NCI-H446 treated with DMSO at 0.1 percent for 48 hours (cell line): ENCODE data around the gene RFC1.
"Not testable (repeated sequence)": the region's sequence is repeated elsewhere in the genome, so short reads cannot be mapped to it uniquely, and the experiment has no call there.

Source experiments
- DNase-seq: peaks from one replicate; lab custom pipeline; 2025; lab: John Stamatoyannopoulos, UW

Gene RFC1

DNA sequence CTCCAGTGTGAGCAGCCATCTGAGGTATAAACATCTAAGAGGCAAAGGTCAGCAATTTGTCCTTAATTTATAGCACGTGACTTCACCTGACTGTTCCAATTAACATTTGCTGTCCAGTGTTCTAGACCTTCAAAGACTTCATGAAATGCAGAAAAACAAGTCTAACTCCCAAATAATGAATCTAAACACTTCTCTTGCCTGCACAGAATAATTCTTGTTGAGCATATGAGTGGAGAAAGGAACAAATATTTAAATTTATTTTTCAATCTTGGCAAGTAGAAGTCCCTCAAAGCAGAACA, 12.0 kb downstream of the RFC1 start:
- DNase-seq, result no peak

DNA sequence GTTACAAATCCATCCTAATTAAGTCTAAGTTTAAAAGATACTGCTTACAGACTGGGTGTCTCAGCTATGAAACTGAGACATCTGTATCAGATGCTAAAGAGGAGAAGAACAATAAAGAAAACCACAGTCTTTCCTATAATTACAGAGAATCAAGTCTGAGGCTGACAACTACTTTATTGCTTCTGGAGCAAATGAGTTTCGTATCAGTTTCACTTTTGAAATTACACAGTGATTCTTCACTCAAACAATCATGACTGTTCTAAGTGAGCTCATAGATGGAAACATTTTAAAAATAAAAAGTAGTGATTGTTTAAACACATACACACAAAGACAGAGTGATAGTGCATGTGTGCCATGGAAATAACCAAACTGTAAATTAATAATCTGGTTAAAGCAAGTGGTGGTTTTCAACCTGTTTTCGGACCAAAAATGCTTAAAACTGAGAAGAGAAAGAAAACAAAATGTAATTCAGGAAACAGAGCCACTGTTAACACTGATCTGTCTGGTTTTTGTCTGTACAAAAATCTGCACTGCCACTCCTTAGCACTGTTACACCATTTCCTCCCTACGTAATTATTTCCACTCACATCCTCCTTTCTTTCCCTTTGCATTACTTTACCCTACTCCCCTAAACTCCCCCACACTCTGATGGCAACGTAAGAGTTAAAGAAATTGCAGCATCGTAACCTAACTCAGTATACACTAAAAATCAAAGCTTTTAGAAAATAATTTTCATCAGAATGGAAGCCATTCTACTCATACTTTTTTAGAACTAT, 12.5 kb downstream of the RFC1 start:
- DNase-seq, result no peak

DNA sequence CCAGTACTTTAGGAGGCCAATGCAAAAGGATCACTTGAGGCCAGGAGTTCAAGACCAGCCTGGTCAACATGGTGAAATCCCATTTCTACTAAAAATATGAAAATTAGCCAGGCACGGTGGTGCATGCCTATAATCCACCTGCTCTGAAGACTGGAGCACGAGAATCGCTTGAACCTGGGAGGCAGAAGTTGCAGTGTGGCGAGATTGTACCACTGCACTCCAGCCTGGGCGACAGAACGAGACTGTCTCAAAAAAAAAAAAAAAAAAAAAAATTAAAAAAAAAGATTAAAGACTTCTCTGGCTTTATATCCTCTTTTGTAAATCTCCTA, 13.0 kb downstream of the RFC1 start:
- DNase-seq, result not testable (repeated sequence)

DNA sequence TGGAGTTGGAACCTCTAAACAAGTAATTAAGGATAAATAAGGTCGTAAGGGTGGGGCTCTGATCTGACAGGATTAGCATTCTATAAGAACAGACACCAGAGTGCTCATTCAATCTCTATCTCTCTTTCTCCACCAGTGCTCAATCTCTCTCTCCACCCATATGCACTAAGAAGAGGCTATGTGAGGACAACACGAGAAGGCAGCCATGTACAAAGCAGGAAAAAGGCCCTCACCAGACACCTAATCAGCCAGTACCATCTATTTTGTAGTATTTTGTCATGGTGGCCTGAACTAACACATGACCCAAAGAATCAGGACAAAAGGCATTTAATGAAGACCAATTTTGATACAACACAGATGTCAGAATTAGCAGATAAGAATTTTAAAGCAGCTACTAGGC, 16.8 kb downstream of the RFC1 start:
- no peak for DNase-seq

DNA sequence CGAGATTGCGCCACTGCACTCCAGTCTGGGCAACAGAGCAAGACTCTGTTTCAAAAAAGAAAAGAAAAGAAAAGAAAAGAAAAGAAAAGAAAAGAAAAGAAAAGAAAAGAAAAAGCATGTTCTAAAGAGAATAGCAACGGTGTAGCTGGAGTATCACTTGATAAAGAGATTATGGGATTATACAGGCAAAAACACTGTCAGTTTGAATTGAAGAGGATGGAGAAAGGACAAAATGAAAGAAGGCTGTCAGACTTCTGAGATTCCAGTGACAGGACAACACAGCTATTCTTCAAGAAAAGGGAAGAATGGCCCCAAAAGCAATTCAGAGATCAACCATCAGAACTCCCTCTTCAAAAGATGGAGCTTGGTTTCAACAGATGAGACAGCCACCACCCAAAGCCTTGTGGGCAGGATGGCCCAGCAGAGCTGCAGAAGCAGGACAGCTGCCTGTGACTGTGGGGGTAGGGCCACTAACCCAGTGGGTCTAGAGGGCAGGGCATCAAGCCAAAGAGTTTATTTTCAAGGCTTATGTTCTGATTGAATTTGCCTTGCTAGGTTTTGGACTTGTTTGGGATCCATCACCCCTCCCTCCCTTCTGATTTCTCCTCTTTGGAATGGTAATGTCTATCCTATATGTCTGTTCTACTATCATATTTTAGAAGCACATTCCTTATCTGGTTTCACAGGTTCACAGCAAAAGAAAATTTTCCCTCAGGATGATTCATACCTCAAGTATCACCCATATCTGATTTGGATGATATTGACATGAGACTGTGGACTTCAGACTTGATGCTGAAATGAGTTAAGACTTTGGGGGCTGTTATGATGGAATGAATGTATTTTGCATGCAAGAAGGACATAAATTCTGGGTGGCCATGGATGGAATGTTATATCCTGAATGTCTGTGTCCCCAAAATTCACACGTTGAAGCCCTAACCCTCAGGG, 17.5 kb downstream of the RFC1 start:
- DNase-seq, result no peak

DNA sequence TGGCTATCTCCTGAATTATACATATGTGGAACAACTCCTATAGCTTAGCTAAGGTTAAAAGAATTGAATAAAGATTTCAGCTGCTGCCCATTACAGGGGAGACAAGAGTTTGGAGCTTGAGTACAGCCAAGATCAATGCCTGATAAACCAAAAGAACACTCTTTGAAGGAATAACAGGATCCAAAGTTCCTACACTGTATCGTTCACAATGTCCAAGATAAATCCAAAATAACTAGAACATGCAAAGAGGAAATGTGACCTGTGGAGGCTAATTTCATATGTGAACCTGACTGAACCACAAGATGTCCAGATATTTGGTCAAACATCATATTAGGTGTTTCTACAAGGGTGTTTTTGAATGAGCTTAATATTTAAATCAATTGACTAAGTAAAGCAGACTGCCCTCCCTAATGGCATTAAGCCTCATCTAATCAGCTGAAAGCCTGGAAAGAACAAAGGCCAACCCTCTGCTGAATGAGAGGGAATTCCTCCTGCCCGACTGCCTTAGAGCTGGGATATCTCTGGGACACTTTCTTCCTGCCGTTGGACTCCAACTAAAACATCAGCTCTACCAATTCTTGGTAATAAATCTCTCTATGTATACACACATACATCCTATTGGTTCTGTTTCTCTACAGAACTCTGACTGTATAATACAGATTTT, 19.2 kb downstream of the RFC1 start:
- DNase-seq, result no peak

DNA sequence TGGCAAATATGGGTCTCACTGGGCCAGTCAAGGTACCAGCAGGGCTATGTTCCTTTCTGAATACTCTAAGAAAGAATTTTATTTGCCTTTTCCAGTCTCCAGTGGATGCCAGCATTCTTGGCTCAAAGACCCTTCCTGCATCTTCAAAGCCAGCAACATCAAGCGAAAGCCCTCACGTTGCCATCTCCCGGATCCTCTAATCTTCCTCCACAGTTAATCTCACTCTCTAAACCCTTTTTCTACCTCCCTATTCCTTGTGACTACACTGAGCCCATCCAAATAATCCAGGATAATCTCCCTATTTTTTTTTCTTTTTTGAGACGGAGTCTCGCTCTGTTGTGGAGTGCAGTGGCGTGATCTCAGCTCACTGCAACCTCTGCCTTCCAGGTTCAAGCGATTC, 23.4 kb downstream of the RFC1 start:
- no peak for DNase-seq

DNA sequence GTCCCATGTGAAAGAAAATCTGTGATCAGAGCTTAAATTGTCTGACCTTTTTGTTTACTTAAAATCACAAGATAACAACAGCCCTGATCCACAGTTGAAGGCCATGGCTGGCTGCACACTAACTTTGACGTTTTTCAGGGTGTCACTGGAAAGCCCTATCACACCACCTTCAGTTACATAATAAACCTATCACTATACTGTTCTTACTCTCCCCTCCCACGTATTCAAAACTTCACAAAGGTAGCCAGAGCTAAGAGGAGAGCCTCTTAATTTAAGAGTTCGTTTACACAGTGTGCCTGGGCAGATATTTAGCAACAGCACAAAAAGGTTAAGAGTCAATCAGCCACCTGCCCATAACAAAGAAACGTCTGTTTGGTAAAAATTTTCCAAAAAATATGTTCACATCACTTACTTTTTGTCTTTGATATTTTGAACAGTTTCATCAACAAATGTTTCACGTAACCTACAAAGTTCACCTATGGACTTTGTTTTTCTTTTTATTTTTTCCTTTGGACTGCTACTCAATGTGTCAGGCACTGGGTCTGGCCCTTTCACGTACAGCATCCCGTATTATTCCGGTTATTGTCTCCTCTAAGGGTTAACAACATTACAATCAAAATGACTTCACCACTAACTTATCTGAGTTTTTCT, 25.0 kb downstream of the RFC1 start:
- no peak for DNase-seq

DNA sequence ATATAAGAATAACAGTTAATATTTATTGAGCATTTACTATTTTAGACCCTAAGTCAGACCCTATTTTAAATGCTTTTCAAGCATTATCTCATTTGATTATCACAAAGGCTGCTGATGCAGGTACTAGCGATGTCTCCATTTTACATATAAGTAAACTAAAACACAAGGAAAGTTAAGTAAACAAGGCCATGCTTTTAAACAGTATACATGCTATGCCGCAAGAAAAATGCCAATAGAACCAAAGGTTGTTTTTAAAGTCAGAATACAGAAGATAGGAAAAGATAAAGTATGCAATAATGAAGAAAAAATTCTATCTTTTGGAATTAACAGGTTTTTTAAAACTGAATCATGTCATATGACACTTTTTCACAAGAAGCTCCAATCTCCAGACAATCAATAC, 26.2 kb downstream of the RFC1 start:
- no peak for DNase-seq

DNA sequence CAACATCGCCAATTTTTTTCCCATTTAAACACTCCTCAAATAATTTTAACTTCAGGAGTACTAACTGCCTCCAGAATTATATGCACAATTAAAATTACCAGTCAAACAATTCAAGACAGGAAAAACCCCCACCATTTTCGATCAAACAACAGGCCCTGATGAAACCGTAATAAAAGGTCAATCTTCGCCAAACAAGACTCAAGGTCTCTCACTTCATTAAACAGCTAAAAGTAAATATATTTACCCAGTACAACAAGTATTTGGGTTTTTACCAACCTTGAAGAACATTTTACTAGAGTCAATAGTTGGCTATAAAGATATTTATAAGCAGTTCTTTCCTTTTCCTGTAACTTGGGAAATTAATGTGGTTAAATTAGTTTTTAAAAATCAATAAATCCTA, 28.3 kb downstream of the RFC1 start:
- no peak for DNase-seq

DNA sequence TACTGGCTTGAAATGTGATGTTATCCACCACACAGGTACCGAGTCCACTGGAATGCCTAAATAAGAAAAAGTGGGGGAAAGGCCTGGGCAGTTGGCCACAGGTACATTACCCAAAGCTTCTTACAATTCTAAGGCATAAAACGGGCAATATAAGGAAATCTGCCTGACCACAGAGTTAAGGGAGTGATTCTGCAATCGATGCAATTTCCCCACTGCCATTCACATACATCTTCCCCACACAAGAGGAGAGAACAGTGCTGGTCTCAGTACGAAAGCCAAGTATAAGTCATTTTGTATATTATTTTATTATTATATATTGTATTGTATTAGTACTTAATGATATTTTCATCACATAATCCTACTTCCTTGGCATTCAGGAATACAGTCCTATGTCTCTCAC, 30.6 kb downstream of the RFC1 start:
- no peak for DNase-seq

DNA sequence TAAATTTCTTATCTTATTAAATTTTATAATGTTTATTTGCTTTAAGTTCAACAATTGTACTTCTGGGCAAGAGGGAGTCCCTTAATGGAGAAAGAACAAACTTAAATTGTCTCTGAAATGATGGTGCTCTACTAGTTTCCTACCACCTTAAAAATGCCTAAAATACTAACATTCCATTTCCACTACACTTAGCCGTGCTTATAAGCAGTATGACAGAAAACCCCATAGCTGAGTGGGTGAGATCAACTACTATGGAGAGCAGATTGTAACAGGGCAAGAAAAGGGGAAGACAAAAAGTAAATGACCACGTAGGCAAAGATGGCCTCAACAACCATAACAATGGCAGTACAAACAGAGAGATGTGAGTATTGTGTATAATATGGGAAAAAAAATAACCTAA, 35.0 kb downstream of the RFC1 start:
- DNase-seq, result no peak

DNA sequence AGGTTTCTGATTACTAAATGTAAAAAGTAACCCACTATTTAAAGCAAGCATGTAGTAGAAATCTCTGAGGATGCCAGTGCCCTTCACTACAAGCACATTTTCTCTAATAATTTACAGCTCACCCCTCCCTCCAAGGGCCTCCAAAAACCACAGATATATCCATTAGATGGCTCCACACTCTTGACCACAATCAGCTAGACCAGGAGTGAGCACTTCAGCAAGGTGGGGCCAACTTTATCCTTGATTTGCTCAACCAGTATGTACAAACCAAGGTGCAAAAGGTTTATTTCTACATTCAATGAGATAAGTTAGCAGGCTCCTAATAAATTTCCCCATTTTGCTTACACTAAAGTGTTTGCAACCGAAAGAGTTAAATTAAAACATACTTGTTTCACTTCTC, 35.8 kb downstream of the RFC1 start:
- DNase-seq, result no peak

DNA sequence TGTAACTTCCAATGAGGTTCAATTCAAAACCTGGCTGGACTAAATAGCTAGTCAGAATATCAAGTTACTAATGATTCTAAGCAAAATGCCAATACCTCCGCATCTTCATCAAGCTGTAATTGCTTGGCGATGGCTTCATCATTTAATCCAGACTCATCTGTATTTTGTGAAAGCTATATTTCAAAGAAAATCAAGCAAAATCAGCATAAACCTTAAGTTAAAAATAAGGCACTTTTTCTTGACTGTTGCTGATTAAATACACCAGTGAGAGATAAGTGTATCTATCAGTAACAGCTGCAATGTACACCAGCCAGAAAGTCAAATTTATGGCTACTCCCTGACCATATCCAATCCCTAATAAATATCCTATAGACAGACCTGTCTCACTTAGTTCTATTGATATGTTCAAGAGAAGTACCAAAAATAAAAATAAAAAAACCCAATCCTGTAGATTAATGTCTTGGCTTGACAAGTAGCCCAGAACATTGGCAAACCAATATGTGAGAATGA, 39.6 kb downstream of the RFC1 start:
- DNase-seq, result no peak

DNA sequence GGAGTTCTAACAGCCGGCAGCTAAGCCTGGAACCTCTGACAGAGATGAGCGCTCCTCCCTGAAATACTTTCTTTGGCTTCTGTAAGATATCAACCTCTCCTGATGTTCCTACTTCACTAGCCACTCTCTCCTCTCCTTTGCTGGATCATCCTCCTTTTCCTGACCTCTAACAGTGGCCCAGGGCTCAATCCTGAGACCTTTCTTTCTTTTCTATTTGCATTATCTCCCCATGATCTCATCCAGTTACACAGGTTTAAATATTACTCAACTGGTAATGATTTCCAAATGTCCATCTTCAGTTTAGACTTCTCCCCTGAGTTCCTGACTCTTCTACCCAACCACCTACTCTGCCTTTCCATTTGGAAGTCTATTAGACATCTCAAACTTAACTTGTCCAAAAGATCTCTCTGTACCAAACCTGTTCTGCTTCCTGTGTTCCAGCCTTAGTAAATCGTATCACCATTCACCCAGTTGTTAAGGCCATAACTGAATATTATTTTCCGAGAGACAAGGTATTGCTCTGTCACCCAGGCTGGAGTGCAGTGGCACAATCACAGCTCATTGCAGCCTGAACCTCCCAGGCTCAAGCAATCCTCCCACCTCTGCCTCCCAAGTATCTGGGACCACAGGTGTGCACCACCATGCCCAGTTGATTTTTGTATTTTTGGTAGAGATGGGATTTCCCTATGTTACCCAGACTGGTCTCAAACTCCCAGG, 41.1 kb downstream of the RFC1 start:
- DNase-seq, result no peak

DNA sequence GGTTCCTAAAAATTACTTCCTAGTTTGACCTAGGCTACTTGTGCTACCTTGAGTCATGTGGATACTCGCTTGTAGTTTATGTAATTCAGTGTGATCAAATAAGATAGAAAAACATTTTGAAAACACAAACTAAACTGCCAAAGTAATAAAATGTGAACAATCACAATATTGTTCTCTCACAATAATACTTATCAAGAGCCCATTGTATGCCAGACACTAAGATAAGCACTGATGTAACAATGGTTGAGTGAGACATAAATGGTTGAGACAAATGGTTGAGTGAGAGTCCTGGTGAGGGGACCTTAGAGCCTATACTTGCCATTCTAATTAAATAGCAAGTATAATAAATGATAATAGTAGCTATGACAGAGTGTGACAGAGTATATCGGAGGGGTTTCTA, 41.7 kb downstream of the RFC1 start:
- no peak for DNase-seq

DNA sequence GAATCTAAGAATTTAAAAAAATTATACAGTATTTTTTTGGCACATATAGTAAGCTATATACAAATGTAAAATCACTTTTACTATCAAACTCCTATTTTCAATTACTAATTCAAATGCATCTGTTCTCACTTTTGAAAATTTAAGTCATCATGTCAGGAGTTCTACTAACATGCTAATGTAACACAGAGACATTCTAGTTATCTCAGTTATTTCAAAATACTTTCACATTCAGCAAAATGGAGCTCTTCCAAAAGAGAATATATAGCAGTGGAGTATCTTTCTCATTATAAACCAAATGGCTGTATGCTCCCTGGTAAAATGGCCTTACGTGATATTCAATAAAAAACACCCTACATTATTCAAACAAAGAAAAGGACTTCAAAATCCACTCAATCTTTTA, 42.3 kb downstream of the RFC1 start:
- DNase-seq, result no peak

DNA sequence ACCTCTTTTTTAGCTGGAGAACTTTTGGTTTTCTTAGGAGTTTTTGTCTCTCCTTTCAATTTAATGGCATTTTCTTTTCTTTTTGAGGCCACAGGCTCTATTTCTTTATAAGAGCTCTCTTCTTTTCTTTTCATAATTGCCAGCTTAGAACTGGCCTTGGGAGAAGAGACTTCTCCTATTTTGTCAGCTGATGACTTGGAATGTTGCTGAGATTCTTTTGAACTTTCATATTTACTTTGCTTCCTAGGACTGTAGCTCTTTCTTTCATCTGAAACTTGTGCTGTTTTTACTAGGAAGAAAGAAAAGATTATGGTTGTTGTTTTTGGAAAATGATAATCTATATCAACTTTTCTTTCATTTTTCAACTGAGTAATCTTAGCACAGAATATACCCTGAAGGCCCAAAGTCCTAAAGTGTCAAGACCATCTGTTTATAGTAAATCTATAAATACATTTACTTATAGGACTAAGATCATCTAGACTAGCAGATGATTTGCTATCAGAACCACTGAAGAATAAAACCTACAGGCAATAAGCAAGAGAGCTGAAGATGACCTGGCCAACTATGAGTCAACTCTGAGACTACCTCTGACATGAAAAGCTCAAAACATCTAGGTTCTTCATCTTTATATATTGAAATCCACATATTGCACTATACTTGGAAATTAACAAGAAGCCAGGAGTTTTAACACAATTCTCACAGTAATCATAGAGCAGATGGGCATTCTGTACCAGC, 45.6 kb downstream of the RFC1 start:
- no peak for DNase-seq

DNA sequence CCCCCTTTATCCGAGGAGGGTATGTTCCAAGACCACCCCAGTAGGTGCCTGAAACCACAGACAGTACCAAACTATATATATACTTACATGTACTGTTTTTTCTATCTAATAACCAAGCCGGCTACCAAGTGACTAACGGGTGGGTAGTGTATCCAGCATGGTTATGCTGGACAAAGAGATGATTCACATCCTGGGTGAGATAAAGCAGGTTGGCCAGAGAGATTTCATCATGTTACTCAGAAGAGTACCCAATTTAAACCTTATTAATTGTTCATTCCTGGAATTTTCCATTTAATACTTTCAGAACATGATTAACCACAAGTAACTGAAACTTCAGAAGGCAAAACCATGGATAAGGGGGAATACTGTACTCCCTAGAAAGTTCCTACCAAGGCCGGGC, 46.5 kb downstream of the RFC1 start:
- DNase-seq, result no peak

DNA sequence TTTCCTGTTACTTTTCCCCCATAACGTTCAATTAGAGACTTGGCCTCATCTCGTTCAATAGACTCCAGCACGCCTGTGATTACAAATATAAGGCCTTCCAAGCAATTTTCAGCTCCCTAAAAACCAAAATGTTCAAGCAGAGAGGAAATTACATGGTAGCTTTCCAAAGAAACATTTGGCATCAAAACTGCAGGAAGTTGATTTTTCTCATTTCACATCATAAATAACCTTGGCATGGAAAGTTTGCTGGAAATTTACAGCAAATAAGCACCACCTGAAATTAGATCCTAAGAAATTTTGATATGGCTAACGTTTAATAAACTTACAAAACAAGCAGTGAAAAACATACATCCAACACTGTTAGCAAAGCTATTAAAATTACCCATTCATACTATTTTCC, 53.3 kb downstream of the RFC1 start:
- DNase-seq, result no peak

DNA sequence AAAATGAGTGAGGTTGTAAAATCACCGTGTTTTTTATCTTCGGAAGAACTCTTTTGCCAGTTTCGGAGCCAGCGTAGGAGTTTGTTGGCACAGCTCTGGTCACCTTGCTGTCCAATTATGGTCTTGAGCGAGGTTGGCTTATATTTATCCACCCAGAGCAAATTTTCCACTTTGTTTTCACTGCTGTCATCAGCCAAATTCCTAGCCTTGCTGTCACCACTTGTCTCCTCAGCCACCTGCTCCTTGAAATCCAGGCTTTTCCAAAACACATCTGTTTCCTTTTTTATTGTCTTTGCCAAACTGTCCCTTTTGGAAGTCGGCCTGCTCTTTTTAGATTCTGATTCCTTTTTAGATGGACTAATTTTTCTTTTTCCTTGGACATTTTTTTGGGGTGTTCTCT, 57.6 kb downstream of the RFC1 start:
- DNase-seq, result peak; percentile 70
